ENCODE data around the gene STUM.

DNA sequence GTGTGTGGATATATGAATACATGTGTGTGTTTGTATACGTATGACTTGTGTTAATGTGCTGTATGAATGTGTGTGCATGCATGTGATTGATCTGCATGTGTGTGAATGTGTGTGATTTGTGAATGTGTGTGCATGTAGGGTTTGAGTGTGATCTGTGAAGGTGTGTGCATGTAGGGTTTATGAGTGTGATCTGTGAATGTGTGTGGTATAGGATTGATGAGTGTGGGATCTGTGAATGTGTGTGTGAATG is 88.2 kb downstream of the STUM start:
- TF ChIP-seq CTCF (IDR thresholded peaks at IDR 0.05): no peak
- TF ChIP-seq EZH2 (IDR thresholded peaks at IDR 0.05): no peak
- TF ChIP-seq EZH2phosphoT487 (IDR thresholded peaks at IDR 0.05): no peak

Measured in neural progenitor cell (in vitro differentiated cells).